ELF-1 (cell line): ENCODE results near the gene IQSEC1.

Experiments used
- DNase-seq: peaks from one replicate; pipeline ENCODE4 v3.0.0-alpha.2; 2016; ENCODE audit warnings: low read depth, low spot score

The IQSEC1 gene

GRCh38 chr3:13068269-13069010 lies 4.8 kb downstream of the IQSEC1 start:
- no peak for DNase-seq

- DNase-seq: no peak
Measured at GRCh38 chr3:13067778-13068177, 5.5 kb downstream of the IQSEC1 start.

GRCh38 chr3:13066834-13067233 lies 6.4 kb downstream of the IQSEC1 start:
- DNase-seq: no peak

- no peak for DNase-seq
Measured at GRCh38 chr3:13066236-13066635, 7.0 kb downstream of the IQSEC1 start.

- no peak for DNase-seq
Measured at GRCh38 chr3:13065727-13066126, 7.5 kb downstream of the IQSEC1 start.

GRCh38 chr3:13064964-13065363 lies 8.3 kb downstream of the IQSEC1 start:
- DNase-seq: no peak

- no peak for DNase-seq
Measured at GRCh38 chr3:13064159-13064868, 8.9 kb downstream of the IQSEC1 start.

- no peak for DNase-seq
Measured at GRCh38 chr3:13063225-13063624, 10.0 kb downstream of the IQSEC1 start.

GRCh38 chr3:13062647-13063046 lies 10.6 kb downstream of the IQSEC1 start:
- no peak for DNase-seq

- no peak for DNase-seq
Measured at GRCh38 chr3:13060341-13060910, 12.8 kb downstream of the IQSEC1 start.

GRCh38 chr3:13058346-13059120 lies 14.7 kb downstream of the IQSEC1 start:
- no peak for DNase-seq

- peak; percentile 64 for DNase-seq
Measured at GRCh38 chr3:13057282-13058040, 15.8 kb downstream of the IQSEC1 start.

GRCh38 chr3:13055634-13056033 lies 17.6 kb downstream of the IQSEC1 start:
- DNase-seq: no peak

- no peak for DNase-seq
Measured at GRCh38 chr3:13054341-13055285, 18.6 kb downstream of the IQSEC1 start.

GRCh38 chr3:13053893-13054292 lies 19.3 kb downstream of the IQSEC1 start:
- no peak for DNase-seq

- no peak for DNase-seq
Measured at GRCh38 chr3:13053420-13053819, 19.8 kb downstream of the IQSEC1 start.

- no peak for DNase-seq
Measured at GRCh38 chr3:13052191-13052820, 20.9 kb downstream of the IQSEC1 start.

GRCh38 chr3:13051581-13051980 lies 21.6 kb downstream of the IQSEC1 start:
- DNase-seq: no peak

- peak; percentile 64 for DNase-seq
Measured at GRCh38 chr3:13051066-13051465, 22.2 kb downstream of the IQSEC1 start.

- no peak for DNase-seq
Measured at GRCh38 chr3:13050446-13050845, 22.8 kb downstream of the IQSEC1 start.
